Measurements from ENCODE around the gene TMEFF2. TPM values are rescaled to one million over a fixed set of nuclear protein-coding genes. Genes with fewer than 3 reads are reported as not detected.

Gene TMEFF2
- total RNA-seq, 4 donors from 2014 or later, result 1.5 TPM; not detected in 3

- H3K9me3 ChIP-seq, result no peaks in the 10 kb centered on the region
- TF ChIP-seq CTCF (IDR thresholded peaks at IDR 0.05) (no peak), POLR2A (IDR thresholded peaks at IDR 0.05) (no peak)
- no peak for DNase-seq
- H3K36me3 ChIP-seq, result no peaks in the 10 kb centered on the region
- no peak overlapping the region for H3K4me3 ChIP-seq
- intact Hi-C loops (cut with DNase I; ENCODE audit: low total_unique reads), result no loop called here
- no peak overlapping the region for H3K27ac ChIP-seq
- H3K27me3 ChIP-seq, result no peaks in the 10 kb centered on the region
- no peaks in the 10 kb centered on the region for H3K4me1 ChIP-seq
Measured at GRCh38 chr2:192047315-192048107, 147.2 kb downstream of the TMEFF2 start.

- H3K27ac ChIP-seq, result no peak overlapping the region
- intact Hi-C loops (cut with DNase I; ENCODE audit: low total_unique reads), result no loop called here
- no peak for DNase-seq
- no peak overlapping the region for H3K4me3 ChIP-seq
- H3K9me3 ChIP-seq, result no peaks in the 10 kb centered on the region
- TF ChIP-seq POLR2A (IDR thresholded peaks at IDR 0.05) (no peak), CTCF (IDR thresholded peaks at IDR 0.05) (no peak)
- H3K4me1 ChIP-seq, result no peaks in the 10 kb centered on the region
- no peaks in the 10 kb centered on the region for H3K27me3 ChIP-seq
- no peaks in the 10 kb centered on the region for H3K36me3 ChIP-seq
Measured at GRCh38 chr2:192044496-192044895, 150.2 kb downstream of the TMEFF2 start.

- H3K27me3 ChIP-seq, result no peaks in the 10 kb centered on the region
- DNase-seq, result no peak
- no peak for TF ChIP-seq CTCF (IDR thresholded peaks at IDR 0.05)
- no peak for TF ChIP-seq POLR2A (IDR thresholded peaks at IDR 0.05)
- intact Hi-C loops (cut with DNase I; ENCODE audit: low total_unique reads), result no loop called here
- H3K4me1 ChIP-seq, result no peaks in the 10 kb centered on the region
- H3K4me3 ChIP-seq, result no peak overlapping the region
- H3K27ac ChIP-seq, result no peak overlapping the region
- H3K9me3 ChIP-seq, result no peaks in the 10 kb centered on the region
- H3K36me3 ChIP-seq, result no peaks in the 10 kb centered on the region
Measured at GRCh38 chr2:192043216-192043870, 151.4 kb downstream of the TMEFF2 start.

- no peak overlapping the region for H3K4me3 ChIP-seq
- no peak for DNase-seq
- TF ChIP-seq CTCF (IDR thresholded peaks at IDR 0.05) (no peak), POLR2A (IDR thresholded peaks at IDR 0.05) (no peak)
Measured at GRCh38 chr2:192042126-192042525, 152.6 kb downstream of the TMEFF2 start.

GRCh38 chr2:192038110-192038509 is 156.6 kb downstream of the TMEFF2 start:
- H3K27me3 ChIP-seq, result no peaks in the 10 kb centered on the region
- H3K27ac ChIP-seq, result no peak overlapping the region
- H3K9me3 ChIP-seq, result no peaks in the 10 kb centered on the region
- no peak for DNase-seq
- no peak overlapping the region for H3K4me3 ChIP-seq
- H3K36me3 ChIP-seq, result no peaks in the 10 kb centered on the region
- intact Hi-C loops (cut with DNase I; ENCODE audit: low total_unique reads), result no loop called here
- H3K4me1 ChIP-seq, result no peaks in the 10 kb centered on the region
- TF ChIP-seq CTCF (IDR thresholded peaks at IDR 0.05) (no peak), POLR2A (IDR thresholded peaks at IDR 0.05) (no peak)

More at GRCh38 chr2:192042126-192042525, 152.6 kb downstream of the TMEFF2 start:
- intact Hi-C loops (cut with DNase I; ENCODE audit: low total_unique reads), result no loop called here
- Histone ChIP-seq H3K27me3 (no peaks in the 10 kb centered on the region), H3K27ac (no peak overlapping the region), H3K9me3 (no peaks in the 10 kb centered on the region), H3K36me3 (no peaks in the 10 kb centered on the region), H3K4me1 (no peaks in the 10 kb centered on the region)
